GM21367 (cell line): Measurements from ENCODE around the gene SPEG.

ENCODE experiments used
- ATAC-seq: cut with Tn5 transposase; IDR thresholded peaks from one replicate; pipeline ENCODE4 v1.9.1; 2021; ENCODE audit not compliant: unreplicated experiment

The SPEG gene

GRCh38 chr2:219442256-219443015 is 7.8 kb downstream of the SPEG start:
- no peak for ATAC-seq

- no peak for ATAC-seq
Measured at GRCh38 chr2:219443016-219443696, 8.5 kb downstream of the SPEG start.

- no peak for ATAC-seq
Measured at GRCh38 chr2:219443697-219444023, 9.0 kb downstream of the SPEG start.

- no peak for ATAC-seq
Measured at GRCh38 chr2:219444566-219445091, 10.0 kb downstream of the SPEG start.

GRCh38 chr2:219445220-219445640 is 10.6 kb downstream of the SPEG start:
- no peak for ATAC-seq

GRCh38 chr2:219446101-219446504 is 11.5 kb downstream of the SPEG start:
- no peak for ATAC-seq

- no peak for ATAC-seq
Measured at GRCh38 chr2:219446689-219447088, 12.0 kb downstream of the SPEG start.

GRCh38 chr2:219447242-219448098 is 12.8 kb downstream of the SPEG start:
- ATAC-seq: no peak

- ATAC-seq: no peak
Measured at GRCh38 chr2:219448099-219448775, 13.6 kb downstream of the SPEG start.

GRCh38 chr2:219448776-219449341 is 14.2 kb downstream of the SPEG start:
- no peak for ATAC-seq

GRCh38 chr2:219449609-219450008 is 15.0 kb downstream of the SPEG start:
- ATAC-seq: no peak

- no peak for ATAC-seq
Measured at GRCh38 chr2:219451661-219452360, 17.2 kb downstream of the SPEG start.

- no peak for ATAC-seq
Measured at GRCh38 chr2:219452361-219453317, 18.0 kb downstream of the SPEG start.

- no peak for ATAC-seq
Measured at GRCh38 chr2:219453671-219454590, 19.3 kb downstream of the SPEG start.

GRCh38 chr2:219455581-219455980 is 20.9 kb downstream of the SPEG start:
- no peak for ATAC-seq

- no peak for ATAC-seq
Measured at GRCh38 chr2:219457784-219458369, 23.2 kb downstream of the SPEG start.

- ATAC-seq: no peak
Measured at GRCh38 chr2:219458996-219459395, 24.4 kb downstream of the SPEG start.
